ENCODE measurements around the gene CNOT8.

The CNOT8 gene

DNA sequence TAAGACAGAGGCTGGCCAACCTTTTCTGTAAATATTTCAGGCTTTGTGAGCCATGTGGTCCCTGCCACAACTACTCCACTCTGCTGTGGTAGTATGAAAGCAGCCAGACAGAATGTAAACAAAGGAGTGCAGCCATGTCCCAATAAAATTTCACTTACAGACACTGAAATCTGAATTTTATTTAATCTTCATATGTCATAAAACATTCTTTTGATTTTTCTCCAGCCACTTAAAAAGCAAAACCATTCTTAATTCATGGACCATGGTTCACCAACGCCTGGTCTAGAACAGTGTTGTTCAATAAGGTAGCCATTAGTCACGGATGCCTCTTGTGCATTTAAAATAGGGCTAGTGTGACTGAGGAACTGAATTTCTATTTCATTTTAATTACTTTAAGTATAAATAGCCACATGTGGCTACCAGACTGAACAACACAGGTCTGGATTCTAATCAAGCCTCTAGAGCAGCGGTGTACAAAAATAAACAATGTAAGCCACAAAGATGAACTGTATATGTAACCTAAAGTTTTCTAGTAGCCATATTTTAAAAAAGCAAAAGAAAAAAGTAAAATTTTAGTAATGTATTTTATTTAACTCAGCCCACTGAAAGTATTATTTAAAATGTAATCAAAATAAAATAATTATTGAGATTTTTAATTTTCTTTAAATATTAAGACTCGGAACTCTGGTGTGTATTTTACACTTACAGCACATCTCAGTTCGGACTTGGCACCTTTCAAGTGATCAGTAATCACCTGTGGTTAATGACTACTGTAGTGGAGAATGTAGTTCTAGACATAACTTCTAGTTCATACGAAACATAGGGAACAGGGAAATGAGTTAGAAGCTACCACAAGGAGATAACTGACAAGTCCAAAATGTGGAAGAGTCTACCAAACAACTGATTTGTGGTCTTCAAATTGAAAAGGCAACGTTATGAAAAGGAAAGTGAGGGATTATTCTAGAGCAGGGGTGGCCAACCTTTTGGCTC lies 65.3 kb downstream of the CNOT8 start:
- DNase-seq (ENCODE audit: low read depth in 3 of 3): no peak
